ENCODE data around the gene SNCG.

DNA sequence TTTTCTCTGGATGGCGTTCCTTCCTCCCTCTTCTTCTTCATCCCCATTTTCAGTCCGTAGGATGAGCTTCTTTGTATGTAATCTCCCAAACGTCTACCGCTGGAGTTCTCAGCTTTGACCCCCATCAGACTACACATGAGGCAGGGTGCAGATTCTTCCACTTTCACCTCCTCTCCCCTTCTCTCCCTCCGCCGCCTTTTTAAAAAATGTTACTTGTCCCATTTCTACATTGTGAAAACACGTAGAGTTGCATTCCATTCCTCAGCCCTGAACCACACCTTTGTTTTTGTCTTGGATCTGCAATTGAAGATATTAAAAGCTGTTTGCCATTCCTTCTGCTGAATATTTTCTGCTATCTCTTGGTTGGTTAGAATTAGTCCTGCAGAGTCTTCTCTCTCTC is 16.1 kb downstream of the SNCG start:
- TF ChIP-seq, protein P1, sequence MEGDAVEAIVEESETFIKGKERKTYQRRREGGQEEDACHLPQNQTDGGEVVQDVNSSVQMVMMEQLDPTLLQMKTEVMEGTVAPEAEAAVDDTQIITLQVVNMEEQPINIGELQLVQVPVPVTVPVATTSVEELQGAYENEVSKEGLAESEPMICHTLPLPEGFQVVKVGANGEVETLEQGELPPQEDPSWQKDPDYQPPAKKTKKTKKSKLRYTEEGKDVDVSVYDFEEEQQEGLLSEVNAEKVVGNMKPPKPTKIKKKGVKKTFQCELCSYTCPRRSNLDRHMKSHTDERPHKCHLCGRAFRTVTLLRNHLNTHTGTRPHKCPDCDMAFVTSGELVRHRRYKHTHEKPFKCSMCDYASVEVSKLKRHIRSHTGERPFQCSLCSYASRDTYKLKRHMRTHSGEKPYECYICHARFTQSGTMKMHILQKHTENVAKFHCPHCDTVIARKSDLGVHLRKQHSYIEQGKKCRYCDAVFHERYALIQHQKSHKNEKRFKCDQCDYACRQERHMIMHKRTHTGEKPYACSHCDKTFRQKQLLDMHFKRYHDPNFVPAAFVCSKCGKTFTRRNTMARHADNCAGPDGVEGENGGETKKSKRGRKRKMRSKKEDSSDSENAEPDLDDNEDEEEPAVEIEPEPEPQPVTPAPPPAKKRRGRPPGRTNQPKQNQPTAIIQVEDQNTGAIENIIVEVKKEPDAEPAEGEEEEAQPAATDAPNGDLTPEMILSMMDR (conservative IDR thresholded peaks at IDR 0.05; ENCODE audit: low read length): no peak
- no peak for TF ChIP-seq EZH2phosphoT487 (IDR thresholded peaks at IDR 0.05; ENCODE audit: borderline replicate concordance, low read depth, low read length)
